M059J (cell line): ENCODE data around the gene PALLD. TPM values are rescaled to one million over a fixed set of nuclear protein-coding genes. Genes with fewer than 3 reads are reported as not detected.
"Not testable (repeated sequence)": the region's sequence is repeated elsewhere in the genome, so short reads cannot be mapped to it uniquely, and the experiment has no call there.

Source experiments
- DNase-seq: peaks from one replicate; pipeline ENCODE4 v3.0.0-alpha.2; 2012; ENCODE audit warnings: low read depth
- total RNA-seq: library from RNA; depleted of rRNA; stranded (reverse); fragments of >200 nt; shearing (Covaris generic); gene quantifications from 2 replicates; pipeline ENCODE4 v1.2.3, GENCODE V29; 2014

The PALLD gene
- total RNA-seq, 1 experiment from 2014 or later = 46.0 TPM

GRCh38 chr4:168491563-168491962 is 5.3 kb upstream of the PALLD start:
- DNase-seq = no peak

GRCh38 chr4:168498251-168498650 is 1.4 kb downstream of the PALLD start:
- no peak for DNase-seq

- no peak for DNase-seq
Observed at GRCh38 chr4:168499241-168499640, 2.4 kb downstream of the PALLD start.

- DNase-seq = no peak
Observed at GRCh38 chr4:168501407-168501806, 4.6 kb downstream of the PALLD start.

GRCh38 chr4:168502861-168503260 is 6.0 kb downstream of the PALLD start:
- DNase-seq = no peak

GRCh38 chr4:168503652-168504362 is 7.0 kb downstream of the PALLD start:
- no peak for DNase-seq

GRCh38 chr4:168504526-168504925 is 7.7 kb downstream of the PALLD start:
- DNase-seq = no peak

GRCh38 chr4:168506014-168506413 is 9.2 kb downstream of the PALLD start:
- no peak for DNase-seq

GRCh38 chr4:168507178-168507815 is 10.4 kb downstream of the PALLD start:
- no peak for DNase-seq

GRCh38 chr4:168508683-168509082 is 11.8 kb downstream of the PALLD start:
- DNase-seq = no peak

- peak; percentile 46 for DNase-seq
Observed at GRCh38 chr4:168509786-168510185, 12.9 kb downstream of the PALLD start.

GRCh38 chr4:168511780-168512489 is 15.1 kb downstream of the PALLD start:
- no peak for DNase-seq

GRCh38 chr4:168513826-168514225 is 17.0 kb downstream of the PALLD start:
- DNase-seq = not testable (repeated sequence)

GRCh38 chr4:168514249-168514852 is 17.5 kb downstream of the PALLD start:
- DNase-seq = peak; percentile 52

GRCh38 chr4:168515222-168516011 is 18.6 kb downstream of the PALLD start:
- DNase-seq = no peak

- no peak for DNase-seq
Observed at GRCh38 chr4:168516841-168517240, 20.0 kb downstream of the PALLD start.

- DNase-seq = no peak
Observed at GRCh38 chr4:168519576-168519975, 22.7 kb downstream of the PALLD start.

- DNase-seq = peak; percentile 26
Observed at GRCh38 chr4:168521721-168522120, 24.9 kb downstream of the PALLD start.

GRCh38 chr4:168522356-168522755 is 25.5 kb downstream of the PALLD start:
- DNase-seq = peak; percentile 81

- DNase-seq = no peak
Observed at GRCh38 chr4:168522829-168523489, 26.1 kb downstream of the PALLD start.

- peak; percentile 84 for DNase-seq
Observed at GRCh38 chr4:168524006-168524405, 27.2 kb downstream of the PALLD start.
